ENCODE data around the gene FOXO6.

- TF ChIP-seq CTCF (optimal IDR thresholded peaks at IDR 0.05 in 1 of 3, IDR thresholded peaks at IDR 0.05 in 1 of 3, conservative IDR thresholded peaks at IDR 0.05 in 1 of 3; ENCODE audit: extremely low read depth in 1 of 3, insufficient read depth in 2 of 3, low read length in 3 of 3) (no peak), EZH2 (IDR thresholded peaks at IDR 0.05; ENCODE audit: low read length) (no peak)
Measured at GRCh38 chr1:41348394-41348793, 12.8 kb upstream of the FOXO6 start.
